Endothelial cell of umbilical vein (primary cell): ENCODE results near the gene OSER1. TPM values are rescaled to one million over a fixed set of nuclear protein-coding genes. Genes with fewer than 3 reads are reported as not detected.

ENCODE experiments used
- BruUV-seq: library from RNA; stranded (reverse); fragments of 400-500 nt; replicated peaks from 2 replicates; lab custom pipeline; 2021; lab: Mats Ljungman, UMichigan
- CTCF ChIA-PET: fragments of 300-600, 350-600 bp; sonication (Branson Sonifier 250); formaldehyde crosslinking; loops from one replicate; lab custom pipeline; 2021; ENCODE audit warnings: antibody characterized with exemption, inconsistent platforms; lab: Charles Lee
- POLR2A ChIA-PET: fragments of 300-600, 350-600 bp; sonication (Branson Sonifier 250); formaldehyde crosslinking; loops from one replicate; lab custom pipeline; 2021; ENCODE audit warnings: antibody characterized with exemption, inconsistent platforms; lab: Charles Lee
- DNase-seq: peaks from one replicate; pipeline ENCODE4 v3.0.0-alpha.2; 2011; ENCODE audit warnings: low read depth, low spot score
- FAIRE-seq: peaks from 2 replicates; lab custom pipeline; 2011; peaks lifted over from hg19 to GRCh38; lab: Jason Lieb, UNC
- H2AFZ ChIP-seq: 2 replicates; pipeline ENCODE4 v1.6.0; 2012; ENCODE audit warnings: low read depth, low read length, control low read depth, inconsistent platforms
- H3K27ac ChIP-seq: 2 replicates; pipeline ENCODE4 v1.5.1; 2011; ENCODE audit warnings: low read depth, mild to moderate bottlenecking, control low read depth, low read length, moderate library complexity; ENCODE audit not compliant: insufficient read depth
- H3K27me3 ChIP-seq, 2 experiments: 2 replicates each; pipeline versions ENCODE4 v1.6.0 to v1.6.1; 2011; ENCODE audit warnings: low read length in 2 of 2, mixed read lengths in 1 of 2; ENCODE audit not compliant: control insufficient read depth in 2 of 2, insufficient read depth in 2 of 2
- H3K36me3 ChIP-seq, 2 experiments: 2 replicates in 1 of 2; 3 replicates in 1 of 2; pipeline ENCODE4 v1.5.1; 2011; ENCODE audit warnings: low read length in 2 of 2, mild to moderate bottlenecking in 1 of 2, moderate library complexity in 1 of 2; ENCODE audit not compliant: control insufficient read depth in 2 of 2, insufficient read depth in 2 of 2; ENCODE audit errors: extremely low read depth in 1 of 2
- H3K4me1 ChIP-seq: 3 replicates; pipeline ENCODE4 v1.5.1; 2011; ENCODE audit warnings: mild to moderate bottlenecking, low read length; ENCODE audit not compliant: control insufficient read depth, insufficient read depth; ENCODE audit errors: extremely low read depth
- H3K4me2 ChIP-seq: 2 replicates; pipeline ENCODE4 v1.6.1; 2011; ENCODE audit warnings: low read length, control low read depth, mixed read lengths; ENCODE audit not compliant: insufficient read depth
- H3K4me3 ChIP-seq, 3 experiments: fragments of 200-600 bp in 1 of 3; sonication (generic), shearing (Covaris generic) in 1 of 3; replicated peaks in 1 of 3; 2 replicates each; pipeline ENCODE4 v1.5.1; 2011 to 2016; ENCODE audit warnings: control low read depth in 3 of 3, low read length in 3 of 3, mild to moderate bottlenecking in 2 of 3, inconsistent platforms in 1 of 3, low read depth in 1 of 3, moderate library complexity in 1 of 3; ENCODE audit not compliant: insufficient read depth in 1 of 3
- H3K79me2 ChIP-seq: 2 replicates; pipeline ENCODE4 v1.6.0; 2012; ENCODE audit warnings: low read length, inconsistent platforms; ENCODE audit not compliant: control insufficient read depth, insufficient read depth
- H3K9ac ChIP-seq: replicated peaks from 2 replicates; pipeline ENCODE3; 2011; ENCODE audit warnings: low read length, control low read depth; ENCODE audit not compliant: insufficient read depth; ENCODE audit errors: extremely low read depth
- H3K9me1 ChIP-seq: replicated peaks from 3 replicates; pipeline ENCODE4 v1.6.0; 2011; ENCODE audit warnings: mild to moderate bottlenecking, low read length; ENCODE audit not compliant: control insufficient read depth, insufficient read depth; ENCODE audit errors: extremely low read depth
- H3K9me3 ChIP-seq: replicated peaks from 2 replicates; pipeline ENCODE4 v1.5.1; 2012; ENCODE audit warnings: low read length, inconsistent platforms; ENCODE audit not compliant: control insufficient read depth, insufficient read depth
- H4K20me1 ChIP-seq: replicated peaks from 2 replicates; pipeline ENCODE3; 2011; ENCODE audit warnings: mild to moderate bottlenecking, low read length; ENCODE audit not compliant: control insufficient read depth, insufficient read depth; ENCODE audit errors: extremely low read depth
- EZH2 ChIP-seq: IDR thresholded peaks from 2 replicates; pipeline ENCODE4 v1.6.1; 2012; ENCODE audit warnings: borderline replicate concordance, low read depth, mild to moderate bottlenecking, moderate library complexity, low read length, inconsistent platforms; ENCODE audit not compliant: severe bottlenecking
- FOS ChIP-seq: IDR thresholded peaks from 2 replicates; pipeline ENCODE4 v1.6.1; 2011; ENCODE audit warnings: mild to moderate bottlenecking, low read length, moderate library complexity, borderline replicate concordance; ENCODE audit not compliant: insufficient read depth
- GATA2 ChIP-seq: IDR thresholded peaks from 2 replicates; pipeline ENCODE4 v1.7.0; 2011; ENCODE audit warnings: low read depth, mild to moderate bottlenecking, moderate library complexity, mixed read lengths, low read length; ENCODE audit not compliant: insufficient read length, insufficient read depth
- JUN ChIP-seq: IDR thresholded peaks from 2 replicates; pipeline ENCODE4 v1.6.1; 2011; ENCODE audit warnings: borderline replicate concordance, low read depth; ENCODE audit not compliant: insufficient read length, insufficient read depth
- MAX ChIP-seq: IDR thresholded peaks from 2 replicates; pipeline ENCODE4 v1.6.1; 2011; ENCODE audit not compliant: insufficient read depth, insufficient read length
- MYC ChIP-seq: IDR thresholded peaks from one replicate; pipeline ENCODE4 v1.6.1; 2011; ENCODE audit warnings: mild to moderate bottlenecking, low read depth, low read length
- POLR2A ChIP-seq: IDR thresholded peaks from 2 replicates; pipeline ENCODE4 v1.6.1; 2012; ENCODE audit warnings: low read depth, mild to moderate bottlenecking, control low read depth, low read length
- POLR2AphosphoS5 ChIP-seq: IDR thresholded peaks from 2 replicates; pipeline ENCODE4 v1.6.1; 2012; ENCODE audit warnings: low read depth, mild to moderate bottlenecking, control low read depth, low read length, moderate library complexity; ENCODE audit not compliant: insufficient read depth
- dilution Hi-C: fragments of 300-500 bp; cut with MboI; formaldehyde crosslinking; loops from one replicate; pipeline ENCODE4 v1.15.0; 2019; ENCODE audit warnings: low sequenced_read_pairs; ENCODE audit not compliant: extremely low pct_ligation_motif_present
- intact Hi-C: fragments of 100-400 bp; cut with micrococcal nuclease; formaldehyde crosslinking; loops from one replicate; pipeline ENCODE4 v1.10.0; 2022
- polyA plus RNA-seq, 4 experiments: library from polyadenylated mRNA; depleted of rRNA in 3 of 4; stranded (reverse) in 3 of 4; unstranded in 1 of 4; fragments of >200 nt; gene quantifications; 2 replicates each; pipeline versions ENCODE4 v1.2.1 to v1.2.3, GENCODE V29; 2011 to 2012; ENCODE audit warnings: missing spikeins in 1 of 4
- total RNA-seq: library from RNA; stranded (reverse); gene quantifications from 2 replicates; pipeline ENCODE4 v1.2.3, GENCODE V29; 2021
- TF ChIP-seq, protein P1 (sequence below), 2 donors: IDR thresholded peaks; 1 replicate in 1 of 2; 2 replicates in 1 of 2; pipeline ENCODE4 v1.5.1; 2011; ENCODE audit warnings: low read length in 2 of 2, mild to moderate bottlenecking in 2 of 2, moderate library complexity in 2 of 2, control low read depth in 1 of 2, inconsistent platforms in 1 of 2, low read depth in 1 of 2; ENCODE audit not compliant: insufficient read depth in 1 of 2; ENCODE audit errors: extremely low read depth in 1 of 2

The OSER1 gene
- total and polyA plus RNA-seq, 2 donors (not counting 3 experiments of a cell fraction or from before 2014, with no cell fraction given) = 30.8 to 36.0 TPM

DNA sequence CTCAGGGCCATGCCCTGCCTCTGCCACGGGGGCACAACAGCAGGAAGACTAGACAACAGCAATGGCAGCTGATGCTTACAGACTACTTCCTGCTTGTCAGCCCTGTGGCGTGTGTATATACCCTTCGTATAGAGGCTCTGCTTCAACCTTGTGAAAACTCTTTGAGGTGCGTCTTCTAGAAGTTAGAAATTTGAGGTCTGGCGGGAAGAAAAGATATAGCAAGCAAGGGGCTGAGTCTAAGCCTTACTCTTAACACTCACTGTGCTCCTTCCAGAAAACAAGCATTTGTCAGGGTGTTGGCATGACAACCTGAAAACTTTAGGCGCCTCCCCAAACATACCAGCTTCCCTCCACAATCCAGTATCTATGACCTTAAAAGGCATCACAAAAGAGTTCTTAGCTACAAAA is 56.9 kb downstream of the OSER1 start:
- Histone ChIP-seq H4K20me1 (no peaks in the 10 kb centered on the region), H3K36me3 (no peaks in the 10 kb centered on the region), H3K27me3 (no peaks in the 10 kb centered on the region), H3K79me2 (no peaks in the 10 kb centered on the region), H3K4me3 (no peak overlapping the region), H3K9me3 (no peaks in the 10 kb centered on the region), H3K9ac (no peak overlapping the region), H3K9me1 (no peaks in the 10 kb centered on the region), H3K27ac (no peak overlapping the region), H3K4me2 (no peak overlapping the region), H2AFZ (no peak overlapping the region), H3K4me1 (no peaks in the 10 kb centered on the region)
- TF ChIP-seq FOS = no peak
- no TSS peak for BruUV-seq
- DNase-seq (no peak), FAIRE-seq (no peak)
- dilution Hi-C loops (no loop called here), intact Hi-C loops (no loop called here)
- CTCF ChIA-PET = interaction anchor here (1.4 to 1.9 kb wide), 2 partner anchors 36 to 37 kb away, joined by 6 read pairs; no protein-coding TSS in a partner anchor
- POLR2A ChIA-PET = no interaction called here

DNA sequence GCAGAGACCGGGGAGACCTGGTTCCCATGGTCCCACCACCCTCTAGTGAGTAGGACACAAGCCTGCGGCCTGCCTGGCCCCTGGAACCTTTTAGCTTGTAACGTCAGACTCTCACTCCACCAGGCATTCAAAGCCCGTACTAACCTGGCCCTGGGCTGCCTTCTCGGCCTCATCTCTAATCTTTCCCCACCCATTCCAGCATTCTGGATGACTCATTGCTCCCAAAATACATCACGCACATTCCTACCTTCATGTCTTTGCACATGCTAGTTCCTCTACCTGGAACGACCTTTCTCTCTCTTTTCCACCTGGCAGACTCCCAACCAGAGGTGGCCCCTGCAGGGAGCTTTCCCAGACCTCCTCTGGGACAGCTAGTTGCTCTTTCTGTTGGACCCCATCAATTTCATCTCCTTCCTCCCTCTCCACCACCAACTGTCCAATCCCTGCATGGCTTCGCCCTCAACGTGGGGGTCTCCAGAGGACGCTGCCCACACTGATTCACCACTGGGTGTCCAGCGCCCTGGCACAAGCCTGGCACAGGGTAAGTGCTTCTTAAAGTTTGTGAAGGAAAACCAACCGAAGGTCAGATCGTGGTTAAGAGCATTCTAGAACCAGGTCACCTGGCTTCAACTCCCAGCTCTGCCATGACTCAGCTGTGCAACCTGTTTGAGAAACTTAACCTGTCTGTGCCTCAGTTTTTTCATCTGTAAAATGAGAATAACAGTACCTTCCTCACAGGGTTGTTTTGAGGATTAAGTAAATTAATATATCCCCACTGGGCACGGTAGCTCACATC is 58.8 kb downstream of the OSER1 start:
- BruUV-seq = no TSS peak
- no peaks in the 10 kb centered on the region for H3K79me2 ChIP-seq
- H3K27ac ChIP-seq = no peak overlapping the region
- no peaks in the 10 kb centered on the region for H3K27me3 ChIP-seq
- H3K9me1 ChIP-seq = no peaks in the 10 kb centered on the region
- CTCF ChIA-PET = interaction anchor here (1.3 kb wide), 1 partner anchor 38 kb away, joined by 3 read pairs; no protein-coding TSS in a partner anchor
- dilution Hi-C loops (no loop called here), intact Hi-C loops (no loop called here)
- no peak overlapping the region for H2AFZ ChIP-seq
- H3K4me1 ChIP-seq = no peaks in the 10 kb centered on the region
- TF ChIP-seq, protein P1, sequence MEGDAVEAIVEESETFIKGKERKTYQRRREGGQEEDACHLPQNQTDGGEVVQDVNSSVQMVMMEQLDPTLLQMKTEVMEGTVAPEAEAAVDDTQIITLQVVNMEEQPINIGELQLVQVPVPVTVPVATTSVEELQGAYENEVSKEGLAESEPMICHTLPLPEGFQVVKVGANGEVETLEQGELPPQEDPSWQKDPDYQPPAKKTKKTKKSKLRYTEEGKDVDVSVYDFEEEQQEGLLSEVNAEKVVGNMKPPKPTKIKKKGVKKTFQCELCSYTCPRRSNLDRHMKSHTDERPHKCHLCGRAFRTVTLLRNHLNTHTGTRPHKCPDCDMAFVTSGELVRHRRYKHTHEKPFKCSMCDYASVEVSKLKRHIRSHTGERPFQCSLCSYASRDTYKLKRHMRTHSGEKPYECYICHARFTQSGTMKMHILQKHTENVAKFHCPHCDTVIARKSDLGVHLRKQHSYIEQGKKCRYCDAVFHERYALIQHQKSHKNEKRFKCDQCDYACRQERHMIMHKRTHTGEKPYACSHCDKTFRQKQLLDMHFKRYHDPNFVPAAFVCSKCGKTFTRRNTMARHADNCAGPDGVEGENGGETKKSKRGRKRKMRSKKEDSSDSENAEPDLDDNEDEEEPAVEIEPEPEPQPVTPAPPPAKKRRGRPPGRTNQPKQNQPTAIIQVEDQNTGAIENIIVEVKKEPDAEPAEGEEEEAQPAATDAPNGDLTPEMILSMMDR (IDR thresholded peaks at IDR 0.05; ENCODE audit: extremely low read depth in 1 of 2, insufficient read depth in 1 of 2, low read depth in 1 of 2, low read length in 2 of 2) = no peak
- TF ChIP-seq FOS (no peak), POLR2AphosphoS5 (no peak), GATA2 (no peak), MYC (no peak), MAX (no peak), JUN (no peak), POLR2A (no peak), EZH2 (no peak)
- no peaks in the 10 kb centered on the region for H3K36me3 ChIP-seq
- no peak overlapping the region for H3K9ac ChIP-seq
- DNase-seq (no peak), FAIRE-seq (no peak)
- no peaks in the 10 kb centered on the region for H4K20me1 ChIP-seq
- H3K9me3 ChIP-seq = no peaks in the 10 kb centered on the region
- no peak overlapping the region for H3K4me3 ChIP-seq
- H3K4me2 ChIP-seq = no peak overlapping the region
- POLR2A ChIA-PET = no interaction called here
